Breast epithelium (tissue), 3 donors: ENCODE results near the gene CALHM6.

Experiments
- CTCF ChIP-seq, 3 donors: fragments of 450-650 bp; IDR thresholded peaks; one replicate each; pipeline ENCODE4 v1.5.1; 2016 to 2017; ENCODE audit warnings: antibody characterized with exemption in 3 of 3, mild to moderate bottlenecking in 3 of 3, moderate library complexity in 3 of 3
- POLR2A ChIP-seq: fragments of 450-650 bp; IDR thresholded peaks from one replicate; pipeline ENCODE4 v1.6.1; 2016; ENCODE audit warnings: antibody characterized with exemption, mild to moderate bottlenecking, moderate library complexity
- POLR2AphosphoS5 ChIP-seq, 3 donors: sonication (generic); formaldehyde crosslinking; IDR thresholded peaks; one replicate each; pipeline ENCODE4 v1.6.1; 2017; ENCODE audit warnings: antibody characterized with exemption in 3 of 3

DNA sequence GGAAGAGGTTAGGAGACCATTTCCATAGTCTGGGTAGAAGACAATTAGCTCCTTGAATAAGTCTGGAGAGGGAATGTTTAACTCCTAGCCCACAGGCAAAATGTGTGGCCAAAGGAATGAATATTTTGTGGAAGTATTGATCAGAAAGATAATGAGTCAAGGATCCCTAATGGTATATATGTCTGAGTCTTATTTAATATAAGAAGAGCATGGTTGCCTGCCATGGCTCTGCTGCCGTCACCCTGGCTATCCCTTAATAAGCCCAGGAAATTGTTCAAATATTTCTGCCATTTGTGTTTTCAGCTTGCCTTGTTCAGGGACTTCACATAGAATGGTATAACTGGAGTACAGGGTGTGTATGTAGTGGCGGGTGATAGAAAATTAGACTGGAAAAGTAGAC, 18.1 kb upstream of the CALHM6 start:
- TF ChIP-seq CTCF (IDR thresholded peaks at IDR 0.05) (no peak), POLR2A (no peak), POLR2AphosphoS5 (IDR thresholded peaks at IDR 0.05) (no peak)
